ENCODE data around the gene RNF19B.

- TF ChIP-seq CTCF (IDR thresholded peaks at IDR 0.05) (no peak), POLR2A (IDR thresholded peaks at IDR 0.05) (no peak)
Measured at GRCh38 chr1:32933742-32934322, 30.8 kb downstream of the RNF19B start.
